HepG2 (cell line): ENCODE results near the gene NSUN6. TPM values are rescaled to one million over a fixed set of nuclear protein-coding genes. Genes with fewer than 3 reads are reported as not detected.

Source experiments
- ATAC-seq: fragments of 200-7000 bp; cut with Tn5 transposase; 3 replicates; pipeline ENCODE4 v1.9.1; 2020; ENCODE audit warnings: mild to moderate bottlenecking, moderate library complexity
- BruUV-seq: library from RNA; stranded (reverse); fragments of 400-500 nt; replicated peaks from 2 replicates; lab custom pipeline; 2021; lab: Mats Ljungman, UMichigan
- CTCF ChIA-PET: fragments of 300-600 bp; formaldehyde crosslinking; extraction: SDS; loops from one replicate; lab custom pipeline; 2021; ENCODE audit warnings: low total read pairs, inconsistent platforms, low intra/inter-chr PET ratio; lab: Yijun Ruan, JAX
- POLR2A ChIA-PET: fragments of 350-600 bp; sonication (Branson Sonifier 250); formaldehyde crosslinking; loops from one replicate; lab custom pipeline; 2020; ENCODE audit warnings: antibody characterized with exemption, inconsistent platforms; lab: Yijun Ruan, JAX
- DNase-seq: peaks from one replicate; pipeline ENCODE4 v3.0.0-alpha.2; 2015; ENCODE audit warnings: low spot score
- FAIRE-seq: peaks from 3 replicates; lab custom pipeline; 2011; peaks lifted over from hg19 to GRCh38; lab: Jason Lieb, UNC
- H2AFZ ChIP-seq: one replicate; pipeline ENCODE4 v1.6.1; 2011; ENCODE audit warnings: low read length, inconsistent platforms
- H3K27ac ChIP-seq: fragments of 300-600 bp; 3 replicates; pipeline ENCODE4 v1.8.0; 2011; ENCODE audit warnings: mixed run types, mild to moderate bottlenecking, mixed read lengths, low read length, inconsistent platforms; ENCODE audit not compliant: insufficient read depth; ENCODE audit errors: extremely low read length
- H3K27me3 ChIP-seq, 2 experiments: fragments of 200-600 bp in 1 of 2; 2 replicates in 1 of 2; 3 replicates in 1 of 2; pipeline versions ENCODE4 v1.6.0 to v1.8.0; 2011; ENCODE audit warnings: low read length in 2 of 2, mild to moderate bottlenecking in 2 of 2, moderate library complexity in 2 of 2, inconsistent platforms in 1 of 2; ENCODE audit not compliant: insufficient read depth in 2 of 2, control insufficient read depth in 1 of 2
- H3K36me3 ChIP-seq, 2 experiments: fragments of 200-600 bp in 1 of 2; replicated peaks in 1 of 2; 2 replicates in 1 of 2; 3 replicates in 1 of 2; pipeline versions ENCODE4 v1.5.1 to v1.8.0; 2011; ENCODE audit warnings: low read length in 2 of 2, inconsistent platforms in 1 of 2; ENCODE audit not compliant: insufficient read depth in 2 of 2, control insufficient read depth in 1 of 2
- H3K4me1 ChIP-seq: 2 replicates; pipeline ENCODE4 v1.5.1; 2012; ENCODE audit warnings: low read length, inconsistent platforms; ENCODE audit not compliant: insufficient read depth
- H3K4me2 ChIP-seq: 2 replicates; pipeline ENCODE4 v1.6.0; 2011; ENCODE audit warnings: low read depth, low read length, inconsistent platforms
- H3K4me3 ChIP-seq, 3 experiments: fragments of 200-600 bp in 1 of 3; sonication (generic), shearing (Covaris generic) in 1 of 3; replicated peaks in 1 of 3; 2 replicates each; pipeline ENCODE4 v1.5.1; 2011 to 2016; ENCODE audit warnings: low read length in 3 of 3, inconsistent platforms in 2 of 3, low read depth in 2 of 3, mild to moderate bottlenecking in 2 of 3, control low read depth in 1 of 3, mixed read lengths in 1 of 3; ENCODE audit not compliant: insufficient read depth in 1 of 3
- H3K79me2 ChIP-seq: one replicate; pipeline ENCODE4 v1.6.1; 2011; ENCODE audit warnings: low read length, inconsistent platforms; ENCODE audit not compliant: insufficient read depth
- H3K9ac ChIP-seq: 2 replicates; pipeline ENCODE4 v1.6.0; 2011; ENCODE audit warnings: mild to moderate bottlenecking, low read depth, low read length, inconsistent platforms; ENCODE audit not compliant: insufficient read depth
- H3K9me3 ChIP-seq: 2 replicates; pipeline ENCODE4 v1.5.1; 2012; ENCODE audit warnings: mild to moderate bottlenecking, low read length
- H4K20me1 ChIP-seq: 2 replicates; pipeline ENCODE4 v1.6.0; 2011; ENCODE audit warnings: inconsistent platforms, mild to moderate bottlenecking, low read length, moderate library complexity; ENCODE audit not compliant: insufficient read depth
- ADNP ChIP-seq: sonication (generic); formaldehyde crosslinking; IDR thresholded peaks from 2 replicates; pipeline ENCODE4 v1.4.0; 2020; ENCODE audit warnings: missing genetic modification reagents
- CENPX ChIP-seq: sonication (generic); formaldehyde crosslinking; IDR thresholded peaks from 2 replicates; pipeline ENCODE4 v1.9.0; 2021; ENCODE audit warnings: mild to moderate bottlenecking, missing genetic modification reagents, moderate library complexity
- E2F1 ChIP-seq: sonication (generic); formaldehyde crosslinking; IDR thresholded peaks from 2 replicates; pipeline ENCODE4 v1.5.0; 2020; ENCODE audit warnings: missing genetic modification reagents
- EZH2 ChIP-seq: conservative IDR thresholded peaks from 2 replicates; pipeline ENCODE4 v1.6.1; 2012; ENCODE audit warnings: mild to moderate bottlenecking, low read depth, low read length, moderate library complexity
- KAT2B ChIP-seq: fragments of 150-350 bp; IDR thresholded peaks from 2 replicates; pipeline ENCODE4 v1.6.1; 2014; ENCODE audit warnings: low read depth, low read length, borderline replicate concordance
- KDM3A ChIP-seq: IDR thresholded peaks from 2 replicates; pipeline ENCODE4 v1.6.1; 2018; ENCODE audit warnings: low read depth, missing compliant biosample characterization
- ZBTB1 ChIP-seq: sonication (generic); formaldehyde crosslinking; IDR thresholded peaks from 2 replicates; pipeline ENCODE4 v1.4.0; 2020; ENCODE audit warnings: missing genetic modification reagents, borderline replicate concordance
- ZBTB37 ChIP-seq: sonication (generic); formaldehyde crosslinking; IDR thresholded peaks from 2 replicates; pipeline ENCODE4 v1.4.0; 2020; ENCODE audit warnings: mild to moderate bottlenecking, missing genetic modification reagents
- ZC3H13 ChIP-seq: sonication (generic); formaldehyde crosslinking; IDR thresholded peaks from 2 replicates; pipeline ENCODE4 v1.8.1; 2023; ENCODE audit warnings: mild to moderate bottlenecking, missing genetic modification reagents, moderate library complexity
- ZNF256 ChIP-seq: sonication (generic); formaldehyde crosslinking; conservative IDR thresholded peaks from 2 replicates; pipeline ENCODE4 v1.4.0; 2020; ENCODE audit warnings: missing genetic modification reagents
- ZNF567 ChIP-seq: sonication (generic); formaldehyde crosslinking; IDR thresholded peaks from 2 replicates; pipeline ENCODE4 v1.8.1; 2023; ENCODE audit warnings: mild to moderate bottlenecking, missing genetic modification reagents, borderline replicate concordance
- ZNF713 ChIP-seq: sonication (generic); formaldehyde crosslinking; IDR thresholded peaks from 2 replicates; pipeline ENCODE4 v1.4.0; 2020; ENCODE audit warnings: mild to moderate bottlenecking, missing genetic modification reagents
- WGBS: methylation state at CpG from one replicate; pipeline ENCODE4 v1.1.6; 2017; ENCODE audit warnings: low lambda C conversion rate; 5-methylcytosine and 5-hydroxymethylcytosine counted together
- in situ Hi-C: cut with HindIII; loops from 2 replicates; pipeline ENCODE4 v1.10.0; 2017; ENCODE audit warnings: low pct_unique_long_range_greater_than_20kb; ENCODE audit not compliant: extremely low pct_ligation_motif_present
- intact Hi-C: fragments of 100-400 bp; cut with micrococcal nuclease; formaldehyde crosslinking; loops from one replicate; pipeline ENCODE4 v1.10.0; 2022; ENCODE audit not compliant: unreplicated experiment
- polyA plus RNA-seq, 8 experiments: library from polyadenylated mRNA; depleted of rRNA in 3 of 8; stranded (reverse) in 7 of 8; unstranded in 1 of 8; fragments of >200 nt; fragmentation: Illumina TruSeq in 4 of 8; extraction: Trizol in 4 of 8; gene quantifications; 2 replicates each; pipeline versions ENCODE4 v1.2.1 to v1.2.3, GENCODE V29; 2011 to 2016; ENCODE audit warnings: low read depth in 4 of 8, missing spikeins in 1 of 8, mixed read lengths in 1 of 8; ENCODE audit not compliant: insufficient read depth in 1 of 8
- total RNA-seq, 5 experiments: library from RNA; depleted of rRNA; stranded (reverse); fragments of >200 nt; fragmentation: Illumina TruSeq; extraction: Trizol; gene quantifications; 2 replicates each; pipeline ENCODE4 v1.2.3, GENCODE V29; 2016; ENCODE audit warnings: low read depth in 1 of 5

The NSUN6 gene
- total and polyA plus RNA-seq, 2 of the 13 experiments (the other 11 are each of a cell fraction or from before 2014, with no cell fraction given) = 17.2 to 19.3 TPM

GRCh38 chr10:18516851-18517250 is 134.5 kb downstream of the NSUN6 start:
- no peaks in the 10 kb centered on the region for H3K79me2 ChIP-seq
- H4K20me1 ChIP-seq = no peaks in the 10 kb centered on the region
- WGBS = 95% methylated on average over 3 of the region's 3 CpGs
- FAIRE-seq (no peak), DNase-seq (no peak), ATAC-seq (no peak)
- no peaks in the 10 kb centered on the region for H3K9me3 ChIP-seq
- ChIA-PET POLR2A (no interaction called here), CTCF (no interaction called here)
- H3K27ac ChIP-seq = no peak overlapping the region
- H3K36me3 ChIP-seq = no peaks in the 10 kb centered on the region
- no peak overlapping the region for H3K4me2 ChIP-seq
- H3K4me3 ChIP-seq = no peak overlapping the region
- intact Hi-C loops = no loop called here
- H3K27me3 ChIP-seq = no peaks in the 10 kb centered on the region
- no peaks in the 10 kb centered on the region for H3K4me1 ChIP-seq
- no peak overlapping the region for H3K9ac ChIP-seq
- in situ Hi-C loops = no loop called here
- no peak for TF ChIP-seq ZNF567 (CRISPR knock-in tag)
- TF ChIP-seq ZBTB37 = no peak
- TF ChIP-seq ZNF256 (CRISPR knock-in tag) = no peak
- no peak for TF ChIP-seq CENPX
- TF ChIP-seq ZC3H13 = no peak
- no peak for TF ChIP-seq EZH2
- TF ChIP-seq ZBTB1 = no peak
- no peak for TF ChIP-seq KAT2B
- H2AFZ ChIP-seq = no peak overlapping the region
- BruUV-seq = no TSS peak

GRCh38 chr10:18514537-18514936 is 136.8 kb downstream of the NSUN6 start:
- no peaks in the 10 kb centered on the region for H3K79me2 ChIP-seq
- H3K9me3 ChIP-seq = no peaks in the 10 kb centered on the region
- H4K20me1 ChIP-seq = no peaks in the 10 kb centered on the region
- no peak overlapping the region for H3K27ac ChIP-seq
- no peak overlapping the region for H2AFZ ChIP-seq
- ChIA-PET CTCF (no interaction called here), POLR2A (no interaction called here)
- intact Hi-C loops (no loop called here), in situ Hi-C loops (no loop called here)
- no TSS peak for BruUV-seq
- no peak for FAIRE-seq
- no peaks in the 10 kb centered on the region for H3K27me3 ChIP-seq
- DNase-seq = no peak
- no peak overlapping the region for H3K4me3 ChIP-seq
- no peak overlapping the region for H3K4me2 ChIP-seq
- H3K9ac ChIP-seq = no peak overlapping the region
- ATAC-seq = no peak
- no peaks in the 10 kb centered on the region for H3K36me3 ChIP-seq
- H3K4me1 ChIP-seq = no peaks in the 10 kb centered on the region
- TF ChIP-seq ADNP (CRISPR knock-in tag) (no peak), KDM3A (CRISPR knock-in tag) (no peak), ZNF713 (no peak), E2F1 (CRISPR knock-in tag) (no peak)
